AG04449 (cell line): Measurements from ENCODE around the gene SAMD1.

Experiments used
- CTCF ChIA-PET: fragments of 350-600 bp; formaldehyde crosslinking; extraction: SDS; loops from one replicate; lab custom pipeline; 2021; ENCODE audit warnings: antibody characterized with exemption; lab: Yijun Ruan, JAX
- POLR2A ChIA-PET: fragments of 400-600, 350-600 bp; formaldehyde crosslinking; extraction: SDS; loops from one replicate; lab custom pipeline; 2020; ENCODE audit warnings: antibody characterized with exemption, inconsistent platforms; lab: Yijun Ruan, JAX
- DNase-seq: peaks from one replicate; pipeline ENCODE4 v3.0.0-alpha.2; 2010; ENCODE audit warnings: low read depth, low spot score
- H3K4me3 ChIP-seq: 2 replicates; pipeline ENCODE4 v1.5.1; 2011; ENCODE audit warnings: low read depth, mild to moderate bottlenecking, control low read depth, low read length
- TF ChIP-seq, protein P1 (sequence below): IDR thresholded peaks from one replicate; pipeline ENCODE4 v1.5.1; 2011; ENCODE audit warnings: mild to moderate bottlenecking, moderate library complexity, low read length, control low read depth, inconsistent platforms; ENCODE audit not compliant: insufficient read depth; ENCODE audit errors: missing control alignments

SAMD1 gene

DNA sequence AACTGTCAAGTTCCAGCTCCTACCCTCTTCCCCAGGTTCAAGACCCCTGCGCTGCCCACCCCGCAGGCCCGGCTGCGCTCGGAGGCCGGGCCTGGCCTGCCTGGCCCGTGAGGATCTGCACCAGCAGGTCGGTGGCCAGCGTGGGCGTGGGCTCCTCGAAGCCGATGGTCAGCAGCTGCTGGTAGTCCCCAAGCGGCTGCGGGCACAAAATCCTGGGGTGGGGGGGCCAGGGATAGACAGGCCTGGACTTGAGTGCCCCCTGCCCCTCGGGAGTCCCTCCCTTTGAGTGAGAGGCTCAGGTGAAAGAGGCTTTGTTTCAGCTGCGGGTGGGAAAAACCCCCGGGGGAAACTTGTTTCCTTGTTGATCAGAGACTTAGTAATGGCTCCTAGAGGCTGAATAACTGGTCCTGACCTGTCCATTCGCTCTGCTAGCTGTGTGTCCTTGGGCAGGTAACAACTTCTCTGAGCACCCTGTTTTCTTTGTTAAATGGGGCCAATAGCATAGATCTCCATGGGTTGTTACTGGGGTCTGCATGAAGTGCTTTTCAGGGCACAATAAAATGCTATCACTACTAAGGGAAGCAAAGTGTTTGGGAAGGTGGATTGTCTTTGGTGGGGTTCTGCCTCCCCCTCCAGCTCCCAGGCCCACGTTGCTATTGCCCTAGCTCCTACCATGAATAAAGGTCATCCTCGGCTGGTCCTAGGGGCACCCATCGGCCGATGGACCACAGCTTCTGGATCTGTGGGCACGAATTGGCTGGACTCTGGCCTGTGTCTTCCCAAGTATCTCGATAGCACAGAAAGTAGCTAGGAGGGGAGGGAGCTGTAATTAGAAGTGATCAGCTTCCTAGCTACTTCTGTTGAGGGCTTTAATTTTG lies 8.5 kb downstream of the SAMD1 start:
- H3K4me3 ChIP-seq: peak overlapping the region; percentile 81
- TF ChIP-seq, protein P1, sequence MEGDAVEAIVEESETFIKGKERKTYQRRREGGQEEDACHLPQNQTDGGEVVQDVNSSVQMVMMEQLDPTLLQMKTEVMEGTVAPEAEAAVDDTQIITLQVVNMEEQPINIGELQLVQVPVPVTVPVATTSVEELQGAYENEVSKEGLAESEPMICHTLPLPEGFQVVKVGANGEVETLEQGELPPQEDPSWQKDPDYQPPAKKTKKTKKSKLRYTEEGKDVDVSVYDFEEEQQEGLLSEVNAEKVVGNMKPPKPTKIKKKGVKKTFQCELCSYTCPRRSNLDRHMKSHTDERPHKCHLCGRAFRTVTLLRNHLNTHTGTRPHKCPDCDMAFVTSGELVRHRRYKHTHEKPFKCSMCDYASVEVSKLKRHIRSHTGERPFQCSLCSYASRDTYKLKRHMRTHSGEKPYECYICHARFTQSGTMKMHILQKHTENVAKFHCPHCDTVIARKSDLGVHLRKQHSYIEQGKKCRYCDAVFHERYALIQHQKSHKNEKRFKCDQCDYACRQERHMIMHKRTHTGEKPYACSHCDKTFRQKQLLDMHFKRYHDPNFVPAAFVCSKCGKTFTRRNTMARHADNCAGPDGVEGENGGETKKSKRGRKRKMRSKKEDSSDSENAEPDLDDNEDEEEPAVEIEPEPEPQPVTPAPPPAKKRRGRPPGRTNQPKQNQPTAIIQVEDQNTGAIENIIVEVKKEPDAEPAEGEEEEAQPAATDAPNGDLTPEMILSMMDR: no peak
- DNase-seq: no peak
- ChIA-PET POLR2A (interaction anchor here (1.1 to 1.3 kb wide), 2 partner anchors 14 to 55 kb away, joined by 4 read pairs; partner anchors contain the start of gene ASF1B), CTCF (interaction anchor here (1.0 to 5.7 kb wide), 8 partner anchors 8 to 202 kb away, joined by 3 to 49 read pairs (median 4); partner anchors contain the start of genes ASF1B and MISP3)

DNA sequence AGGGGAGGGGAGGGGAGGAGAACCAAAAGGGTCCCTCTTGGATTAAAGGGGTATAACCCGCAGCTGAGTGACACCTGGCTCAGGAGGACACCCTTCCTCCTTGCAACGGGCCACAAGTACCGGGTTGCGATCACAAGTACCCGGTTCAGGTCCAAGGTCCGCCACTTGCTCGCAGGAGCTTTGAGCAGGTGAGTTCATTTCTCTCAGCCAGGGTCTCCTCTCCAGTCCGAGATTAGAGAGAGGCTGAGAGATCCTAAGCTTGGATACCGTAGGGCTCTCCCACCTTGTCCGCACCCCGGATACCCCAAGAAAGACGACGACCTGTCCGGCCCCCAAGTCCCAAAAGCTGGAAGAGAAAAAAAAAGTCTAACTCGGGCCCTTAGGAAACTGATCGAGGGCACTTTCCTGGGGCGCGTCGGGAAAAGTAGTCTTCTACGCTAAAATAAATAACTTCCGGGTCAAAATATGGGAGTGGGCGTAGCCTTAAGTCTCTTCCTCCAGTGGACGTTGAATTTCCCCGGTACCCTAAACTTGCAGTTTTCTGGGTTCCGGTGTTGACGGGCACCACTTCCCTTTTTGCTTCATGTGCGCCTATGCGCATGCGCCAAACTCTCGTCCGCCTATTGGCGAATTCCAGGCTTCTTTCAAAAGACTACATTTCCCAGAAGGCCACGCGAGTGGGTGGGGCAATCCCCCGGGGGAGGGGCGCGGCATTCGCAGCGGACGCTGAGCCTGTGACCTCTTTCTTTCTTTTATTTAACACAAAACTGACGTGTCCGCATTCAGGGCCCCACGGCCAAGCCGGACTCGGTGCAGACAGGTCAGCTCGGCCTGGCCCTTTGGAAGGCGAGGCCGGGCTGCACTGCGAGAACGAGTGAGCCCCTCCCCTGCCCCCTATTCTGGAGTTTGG lies 9.4 kb downstream of the SAMD1 start:
- peak overlapping the region; percentile 81 for H3K4me3 ChIP-seq
- peak; percentile 93 for DNase-seq
- CTCF ChIA-PET: interaction anchor here (1.0 to 6.8 kb wide), 12 partner anchors 8 to 201 kb away, joined by 3 to 184 read pairs (median 4); partner anchors contain the start of genes ASF1B, DCAF15, MISP3 and NANOS3
- POLR2A ChIA-PET: interaction anchor here (0.7 to 1.1 kb wide), 3 partner anchors 15 to 267 kb away, joined by 3 to 4 read pairs (median 3); no protein-coding TSS in a partner anchor
- TF ChIP-seq, protein P1: no peak

DNA sequence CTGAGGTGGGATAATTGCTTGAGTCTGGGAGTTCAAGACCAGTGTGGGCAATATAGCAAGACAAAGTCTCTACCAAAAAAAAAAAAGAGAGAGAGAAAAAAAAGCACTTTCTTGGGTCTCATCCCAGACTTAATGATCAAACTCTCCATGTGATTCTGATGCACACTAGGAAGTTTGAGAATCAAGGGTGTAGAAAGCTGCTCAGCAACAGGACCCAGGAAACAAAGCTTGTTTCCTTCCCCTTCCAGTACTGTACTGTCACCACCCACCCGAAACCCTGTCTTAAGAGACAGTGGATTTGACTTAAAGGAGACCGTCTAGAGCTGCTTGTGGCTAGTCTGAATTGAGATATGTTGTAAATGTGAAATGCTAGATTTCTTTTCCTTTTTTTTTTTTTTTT lies 12.1 kb downstream of the SAMD1 start:
- no peak for DNase-seq
- TF ChIP-seq, protein P1: no peak
- no peak overlapping the region for H3K4me3 ChIP-seq
- ChIA-PET POLR2A (no interaction called here), CTCF (interaction anchor here (0.6 to 6.8 kb wide), 7 partner anchors 10 to 227 kb away, joined by 3 to 184 read pairs (median 3); partner anchors contain the start of genes NANOS3 and PODNL1)

DNA sequence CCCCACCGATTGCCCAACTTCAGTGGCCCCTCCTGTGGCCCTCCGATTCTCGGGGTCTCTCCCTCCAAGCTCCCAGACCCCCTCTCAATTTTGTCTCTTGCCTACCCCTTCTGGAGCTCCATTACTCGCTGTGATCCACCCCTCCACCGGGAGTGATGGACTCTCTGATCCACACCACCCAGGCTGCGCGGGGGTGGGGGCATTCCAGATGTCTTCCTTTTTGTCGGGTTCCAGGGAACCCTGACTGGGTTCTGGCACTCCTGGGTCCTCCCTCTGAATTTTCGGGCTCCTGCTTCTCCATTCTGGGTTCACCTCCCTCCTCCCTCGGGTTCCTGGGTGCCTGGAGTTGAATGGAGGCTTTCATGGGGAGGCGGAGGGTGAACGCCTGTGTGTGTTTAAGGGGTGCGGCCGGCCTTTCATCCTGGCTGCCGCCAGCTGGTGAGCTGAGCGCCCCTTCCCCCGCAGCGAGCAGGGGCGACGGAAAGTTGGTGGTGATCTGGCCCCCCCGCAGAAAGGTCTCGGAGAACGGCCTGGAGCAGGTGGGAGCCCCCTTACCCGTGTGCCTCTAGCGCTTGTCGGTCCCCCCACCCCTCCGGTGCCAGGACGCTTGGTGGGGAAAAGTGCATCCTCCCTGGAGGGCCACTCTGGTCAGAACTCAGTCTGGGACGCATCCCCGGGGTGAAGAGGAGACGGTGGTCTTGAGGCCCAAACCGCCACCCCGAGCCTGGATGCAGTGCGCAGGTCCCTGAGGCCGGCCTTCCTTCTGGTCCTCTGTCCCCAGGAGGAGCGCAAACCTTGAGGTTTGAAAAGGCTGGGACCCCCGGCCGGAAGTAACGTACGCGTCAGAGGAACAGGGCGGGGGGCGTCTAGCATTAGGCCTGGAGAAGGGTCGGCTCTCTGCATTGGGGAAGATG lies 16.4 kb downstream of the SAMD1 start:
- POLR2A ChIA-PET: no interaction called here

DNA sequence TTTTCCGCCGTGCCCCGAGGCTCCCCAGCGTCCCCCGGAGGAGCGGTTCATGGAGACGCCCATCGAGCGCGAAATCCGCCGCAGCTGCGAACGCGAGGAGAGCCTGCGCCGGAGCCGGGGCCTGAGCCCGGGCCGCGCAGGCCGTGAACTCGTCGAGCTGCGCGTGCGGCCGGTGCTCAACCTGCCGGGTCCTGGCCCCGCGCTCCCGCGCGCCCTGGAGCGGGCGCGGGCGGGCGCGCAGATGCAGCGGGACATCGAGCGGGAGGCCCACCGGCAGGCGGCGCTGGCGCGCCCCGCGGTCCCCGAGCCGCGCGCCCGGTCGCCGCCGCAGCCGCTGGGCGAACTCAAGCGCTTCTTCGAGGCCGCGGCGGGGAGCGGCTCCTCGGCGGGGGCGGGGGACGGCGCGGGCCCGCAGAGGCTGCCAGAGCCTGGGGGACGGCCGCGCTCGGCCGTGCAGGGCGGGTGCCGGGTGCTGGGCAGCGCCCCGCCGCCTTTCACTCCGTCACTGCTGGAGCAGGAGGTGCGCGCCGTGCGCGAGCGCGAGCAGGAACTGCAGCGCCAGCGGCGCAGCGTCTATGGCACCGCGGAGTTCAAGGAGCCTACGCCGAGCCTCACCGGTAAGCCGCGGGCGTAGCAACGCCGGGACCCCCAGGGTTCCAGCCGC lies 17.2 kb downstream of the SAMD1 start:
- POLR2A ChIA-PET: no interaction called here
- CTCF ChIA-PET: interaction anchor here (0.6 to 7.2 kb wide), 39 partner anchors 9 to 205 kb away, joined by 3 to 117 read pairs (median 4); partner anchors contain the start of genes ASF1B, IL27RA, NANOS3 and PALM3

More for the DNA sequence above, 16.4 kb downstream of the SAMD1 start:
- DNase-seq: no peak
- CTCF ChIA-PET: interaction anchor here (0.8 to 7.2 kb wide), 23 partner anchors 9 to 206 kb away, joined by 3 to 117 read pairs (median 5); partner anchors contain the start of genes ASF1B, IL27RA, PALM3 and PODNL1
- TF ChIP-seq, protein P1: no peak
- H3K4me3 ChIP-seq: peak overlapping the region; percentile 68

More for the DNA sequence above, 17.2 kb downstream of the SAMD1 start:
- H3K4me3 ChIP-seq: peak overlapping the region; percentile 68
- TF ChIP-seq, protein P1: peak; percentile 29
- no peak for DNase-seq
